Nucleus accumbens (tissue), 56 donors: ENCODE data around the gene PITRM1.

ENCODE experiments used
- DNase-seq, 56 donors: peaks; one replicate each; lab custom pipeline; 2025; lab: John Stamatoyannopoulos, UW

The PITRM1 gene

GRCh38 chr10:3124412-3125175 is 48.0 kb downstream of the PITRM1 start:
- DNase-seq, result no peak

- DNase-seq, result peak in 4 of 56 donors; percentile 19 to 64 (median 24)
Observed at GRCh38 chr10:3123571-3124411, 48.8 kb downstream of the PITRM1 start.

- DNase-seq, result no peak
Observed at GRCh38 chr10:3122486-3123205, 49.9 kb downstream of the PITRM1 start.

- no peak for DNase-seq
Observed at GRCh38 chr10:3122034-3122433, 50.5 kb downstream of the PITRM1 start.

- peak in 3 of 56 donors; percentile 24 to 33 (median 30) for DNase-seq
Observed at GRCh38 chr10:3119796-3120459, 52.7 kb downstream of the PITRM1 start.

- no peak for DNase-seq
Observed at GRCh38 chr10:3118641-3119091, 53.9 kb downstream of the PITRM1 start.

- DNase-seq, result no peak
Observed at GRCh38 chr10:3117486-3117885, 55.1 kb downstream of the PITRM1 start.

- no peak for DNase-seq
Observed at GRCh38 chr10:3116508-3117100, 56.0 kb downstream of the PITRM1 start.

- no peak for DNase-seq
Observed at GRCh38 chr10:3115685-3116084, 56.9 kb downstream of the PITRM1 start.

GRCh38 chr10:3113343-3113720 is 59.2 kb downstream of the PITRM1 start:
- DNase-seq, result no peak

- DNase-seq, result peak in 10 of 56 donors; percentile 13 to 54 (median 36)
Observed at GRCh38 chr10:3111621-3112163, 60.9 kb downstream of the PITRM1 start.

GRCh38 chr10:3110782-3111620 is 61.6 kb downstream of the PITRM1 start:
- DNase-seq, result no peak

- no peak for DNase-seq
Observed at GRCh38 chr10:3109633-3110032, 62.9 kb downstream of the PITRM1 start.

- no peak for DNase-seq
Observed at GRCh38 chr10:3109196-3109595, 63.4 kb downstream of the PITRM1 start.

- DNase-seq, result no peak
Observed at GRCh38 chr10:3108575-3109105, 63.9 kb downstream of the PITRM1 start.

GRCh38 chr10:3108033-3108432 is 64.5 kb downstream of the PITRM1 start:
- DNase-seq, result no peak

GRCh38 chr10:3107426-3107961 is 65.1 kb downstream of the PITRM1 start:
- peak in 55 of 56 donors; percentile 32 to 93 (median 79) for DNase-seq

- no peak for DNase-seq
Observed at GRCh38 chr10:3106928-3107425, 65.6 kb downstream of the PITRM1 start.
